Occipital lobe (tissue), 2 donors: ENCODE results near the gene ZBTB7B. TPM values are rescaled to one million over a fixed set of nuclear protein-coding genes. Genes with fewer than 3 reads are reported as not detected.

Experiments used
- DNase-seq: peaks from one replicate; lab custom pipeline; 2025; lab: John Stamatoyannopoulos, UW
- total RNA-seq: library from RNA; depleted of rRNA; stranded (reverse); fragments of >200 nt; gene quantifications from one replicate; pipeline ENCODE4 v1.2.3, GENCODE V29; 2014

Gene ZBTB7B
- total RNA-seq, 1 donor from 2014 or later, result 1.7 TPM

DNA sequence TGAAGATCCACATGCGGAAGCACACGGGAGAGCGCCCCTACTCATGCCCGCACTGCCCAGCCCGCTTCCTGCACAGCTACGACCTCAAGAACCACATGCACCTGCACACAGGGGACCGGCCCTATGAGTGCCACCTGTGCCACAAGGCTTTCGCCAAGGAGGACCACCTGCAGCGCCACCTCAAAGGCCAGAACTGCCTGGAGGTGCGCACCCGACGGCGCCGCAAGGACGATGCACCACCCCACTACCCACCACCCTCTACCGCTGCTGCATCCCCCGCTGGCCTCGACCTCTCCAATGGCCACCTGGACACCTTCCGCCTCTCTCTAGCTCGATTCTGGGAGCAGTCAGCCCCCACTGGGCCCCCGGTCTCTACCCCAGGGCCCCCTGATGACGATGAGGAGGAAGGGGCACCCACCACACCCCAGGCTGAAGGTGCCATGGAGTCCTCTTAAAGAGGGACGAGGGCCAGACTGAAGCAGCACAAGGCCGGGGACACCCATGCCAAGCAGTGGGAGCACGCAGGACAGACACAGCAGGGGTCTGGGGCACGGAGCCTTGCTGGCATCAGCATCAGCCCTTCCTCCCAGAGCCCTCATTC, 13.7 kb downstream of the ZBTB7B start:
- no peak for DNase-seq

DNA sequence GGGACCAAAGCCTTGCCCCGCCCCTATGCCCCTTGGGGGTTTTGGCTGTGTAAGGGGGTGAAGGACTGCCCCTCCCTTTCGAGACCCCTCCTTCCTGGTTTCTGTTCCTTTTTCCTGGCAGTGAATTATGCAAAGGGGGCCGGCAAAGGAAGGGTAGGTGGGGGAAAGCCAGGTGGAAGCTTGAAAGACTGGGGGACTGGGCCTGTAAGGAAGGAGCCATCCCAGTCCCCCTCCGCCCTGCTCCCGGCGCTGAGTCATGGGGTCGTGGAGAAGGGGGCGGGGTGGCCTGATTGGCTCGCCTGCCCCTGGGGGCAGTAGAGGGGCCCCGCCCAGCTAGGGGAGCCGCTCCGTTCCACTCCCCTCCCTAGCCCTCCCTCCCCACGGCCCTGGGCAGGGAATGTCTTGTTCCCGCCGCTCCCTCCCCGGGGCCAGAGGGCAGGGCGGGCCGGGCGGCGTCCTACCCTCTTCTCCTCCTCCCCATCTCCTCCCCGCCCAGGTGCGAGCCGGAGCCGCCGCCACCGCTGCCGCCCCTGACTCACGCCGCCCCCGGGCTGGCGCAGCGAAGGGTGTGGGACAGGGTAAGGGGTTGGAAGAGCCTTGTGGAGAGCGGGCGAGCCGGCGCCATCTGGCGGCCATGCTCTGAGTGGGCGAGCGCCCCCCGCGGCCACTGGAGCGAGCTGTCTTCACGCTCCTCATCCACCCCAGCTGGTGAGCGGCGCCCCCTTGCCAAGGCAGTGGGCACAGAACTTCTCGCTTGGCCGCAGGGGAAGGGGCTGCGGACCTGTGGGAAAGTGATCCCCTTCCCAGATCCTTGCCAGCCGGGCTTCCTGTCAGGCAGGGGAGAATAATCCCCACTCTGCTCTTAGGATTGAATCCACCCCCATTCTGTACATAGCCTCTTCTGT, 14.7 kb downstream of the ZBTB7B start:
- DNase-seq, result peak; percentile 74

DNA sequence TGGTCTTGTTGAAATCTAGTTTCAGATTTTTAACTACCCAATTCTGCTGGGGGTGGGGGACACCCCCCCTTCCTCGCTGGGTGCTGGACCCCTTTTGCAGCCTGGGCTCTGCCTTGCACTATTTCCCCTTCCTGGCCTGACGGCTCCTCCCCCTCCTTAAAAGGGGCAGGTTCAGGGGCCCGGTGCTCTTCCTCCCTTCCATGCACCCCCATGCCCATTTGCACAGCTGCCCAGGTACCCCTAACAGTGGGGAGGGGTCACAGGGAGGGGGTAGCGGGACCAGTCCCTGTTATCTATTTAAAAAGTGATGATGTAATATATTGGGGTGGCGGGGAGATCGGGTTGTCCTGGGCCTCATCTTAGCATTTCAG, 15.3 kb downstream of the ZBTB7B start:
- no peak for DNase-seq

DNA sequence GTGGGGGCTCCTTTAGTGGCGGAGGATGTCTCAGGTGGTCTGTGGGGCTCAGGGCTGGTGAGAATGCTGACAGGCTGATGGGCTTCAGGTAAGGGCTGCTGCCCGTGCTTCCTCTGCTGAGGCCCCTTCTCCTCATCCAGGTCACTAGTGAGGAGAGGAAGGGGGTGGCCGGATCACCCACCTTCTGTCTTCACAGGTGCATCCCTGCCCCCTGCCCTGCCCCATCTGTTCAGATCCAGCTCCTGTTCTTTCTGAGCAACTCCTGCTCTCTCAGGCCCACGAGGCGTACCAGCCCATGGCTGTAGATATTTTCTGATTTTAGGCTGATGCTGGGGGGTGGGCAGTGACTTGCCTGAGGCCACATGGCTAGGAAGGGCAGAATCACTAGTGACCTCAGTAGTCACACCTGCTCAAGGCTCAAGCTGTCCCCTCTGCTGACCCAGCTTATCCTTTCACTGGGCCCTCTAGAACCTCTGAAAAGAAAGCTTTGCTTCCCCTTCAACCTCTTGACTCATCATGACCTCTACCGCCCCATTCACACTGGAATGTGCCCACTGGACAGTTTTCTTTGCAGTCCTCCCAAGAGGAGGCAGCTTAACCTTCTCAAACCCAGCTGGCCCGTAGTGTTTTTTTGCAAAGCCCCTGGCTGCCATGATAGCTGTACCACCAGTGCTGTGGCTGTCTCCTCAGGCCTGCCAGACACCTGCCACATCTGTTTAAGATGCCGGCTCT, 16.2 kb downstream of the ZBTB7B start:
- no peak for DNase-seq

DNA sequence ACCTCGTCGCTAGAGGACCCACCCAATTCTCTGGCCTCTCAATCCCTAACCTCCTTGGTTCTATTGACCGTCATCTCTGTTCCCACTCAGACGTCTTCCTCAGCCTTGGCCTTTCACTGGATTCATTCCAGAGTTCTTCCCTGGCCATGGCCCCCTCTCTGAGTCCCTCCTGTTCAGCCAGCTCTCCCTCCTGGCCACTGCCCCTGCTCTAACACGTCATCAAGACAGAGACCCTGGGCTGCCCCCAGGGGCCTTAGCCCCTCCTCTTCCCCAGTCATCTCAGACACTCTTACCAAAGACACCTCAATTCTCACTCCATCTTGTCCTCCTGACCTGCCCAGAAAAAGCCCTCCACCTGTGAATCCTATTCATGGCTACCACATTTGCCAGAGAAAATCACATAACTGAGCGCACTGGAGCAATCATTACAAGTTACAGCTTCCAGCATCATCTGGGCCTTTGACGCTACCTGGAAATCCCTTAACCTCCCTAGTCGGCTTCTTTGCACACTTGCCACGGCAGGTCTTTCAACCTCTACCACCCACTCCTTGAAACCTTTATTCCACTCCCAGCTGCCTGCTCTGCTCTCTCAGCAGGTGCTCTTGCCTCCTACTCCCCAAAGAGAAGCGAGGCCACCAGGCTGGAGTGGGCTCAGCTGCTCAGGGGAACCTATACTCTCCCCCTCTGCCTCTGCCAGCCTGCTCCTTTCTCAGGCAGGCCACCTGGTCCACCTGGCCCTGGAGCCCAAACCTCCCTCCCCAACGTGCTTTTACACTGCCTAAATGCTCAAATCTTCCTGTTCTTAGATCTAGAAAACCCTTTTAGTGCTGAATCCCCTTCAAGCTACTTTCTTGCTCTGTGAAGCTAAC, 17.0 kb downstream of the ZBTB7B start:
- no peak for DNase-seq

DNA sequence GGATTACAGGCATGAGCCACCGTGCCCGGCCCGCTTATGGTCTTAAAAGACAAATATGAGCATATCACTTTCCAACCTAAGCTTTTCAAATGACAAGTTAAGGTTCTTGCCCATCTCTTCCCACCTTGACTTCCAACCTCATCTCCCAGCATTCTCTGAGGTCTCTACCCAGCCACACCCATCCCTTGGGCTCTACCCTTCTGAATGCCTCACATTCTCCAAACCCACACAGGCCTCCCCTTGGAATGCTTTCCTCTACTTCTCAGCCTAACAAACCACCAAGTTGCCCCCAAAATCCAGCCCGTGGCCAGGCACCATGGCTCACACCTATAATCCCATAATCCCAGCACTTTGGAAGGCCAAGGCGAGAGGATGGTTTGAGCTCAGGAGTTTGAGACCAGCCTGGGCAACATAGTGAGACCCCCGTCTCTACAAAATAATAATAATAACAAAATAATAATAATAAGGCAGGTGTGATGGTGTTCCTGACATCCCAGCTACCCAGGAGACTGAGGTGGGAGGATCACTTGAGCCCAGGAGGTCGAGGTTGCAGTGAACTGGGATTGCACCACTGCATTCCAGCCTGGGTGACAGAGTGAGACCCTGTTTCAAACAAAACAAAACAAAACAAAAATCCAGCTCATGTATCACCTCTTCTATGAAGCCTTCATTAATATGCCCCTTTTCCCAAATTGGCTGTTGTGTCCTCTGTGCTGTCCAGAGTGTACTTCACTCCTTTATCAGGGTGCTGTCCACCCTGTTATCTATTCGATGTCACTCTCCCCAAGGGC, 19.7 kb downstream of the ZBTB7B start:
- DNase-seq, result no peak

DNA sequence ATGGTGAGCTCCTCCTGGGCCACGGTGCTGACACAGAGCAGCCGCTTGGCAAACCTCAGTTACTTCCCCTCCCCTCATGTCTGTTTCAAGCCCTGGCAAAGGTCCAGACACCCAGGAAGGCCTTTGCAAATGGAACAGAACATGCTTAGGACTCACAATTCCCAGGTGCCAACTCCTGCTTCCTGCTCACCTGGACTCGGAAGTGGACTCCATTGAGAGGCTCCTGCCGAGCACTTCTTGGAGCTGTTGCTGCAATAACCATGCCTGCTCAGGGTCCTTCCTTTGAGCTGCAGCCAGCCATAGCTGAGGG, 20.3 kb downstream of the ZBTB7B start:
- no peak for DNase-seq

DNA sequence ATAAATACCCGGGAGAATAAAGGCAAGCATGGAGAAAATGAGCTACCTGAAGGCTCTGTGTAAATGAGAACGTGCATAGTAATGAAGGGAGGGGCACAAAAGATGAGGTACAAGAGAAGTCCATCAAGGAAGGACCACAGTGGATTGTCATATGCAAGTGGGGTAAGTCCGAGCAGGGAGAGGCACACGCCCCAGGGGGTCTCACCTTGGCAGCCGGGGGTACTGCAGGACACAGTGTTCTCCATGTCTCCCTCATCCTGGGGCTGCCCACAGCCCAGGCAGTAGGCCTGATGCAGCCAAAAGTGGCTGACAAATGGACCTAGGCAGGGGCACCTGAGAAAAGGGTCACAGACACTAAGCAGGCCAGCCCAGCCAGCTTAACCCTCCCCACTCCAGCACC, 21.0 kb downstream of the ZBTB7B start:
- DNase-seq, result no peak

DNA sequence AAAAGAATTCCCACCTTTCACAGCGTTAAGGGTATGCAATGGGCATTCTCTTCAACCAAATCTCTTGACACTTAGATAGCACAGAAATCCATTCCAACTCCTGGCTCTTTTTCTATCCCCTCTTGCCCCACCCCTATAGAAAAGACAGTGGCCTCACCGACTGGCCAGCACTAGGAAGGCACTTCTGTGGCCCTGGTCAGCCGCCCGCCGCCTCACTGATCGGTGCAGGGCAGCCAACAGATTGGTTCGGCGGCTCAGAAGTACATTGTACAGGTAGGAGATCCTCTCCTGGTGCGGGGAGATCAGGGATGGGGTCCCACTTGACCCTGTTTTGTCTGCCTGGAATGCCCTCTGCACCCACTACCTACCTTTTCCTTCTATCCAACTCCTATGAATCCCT, 21.7 kb downstream of the ZBTB7B start:
- DNase-seq, result no peak

DNA sequence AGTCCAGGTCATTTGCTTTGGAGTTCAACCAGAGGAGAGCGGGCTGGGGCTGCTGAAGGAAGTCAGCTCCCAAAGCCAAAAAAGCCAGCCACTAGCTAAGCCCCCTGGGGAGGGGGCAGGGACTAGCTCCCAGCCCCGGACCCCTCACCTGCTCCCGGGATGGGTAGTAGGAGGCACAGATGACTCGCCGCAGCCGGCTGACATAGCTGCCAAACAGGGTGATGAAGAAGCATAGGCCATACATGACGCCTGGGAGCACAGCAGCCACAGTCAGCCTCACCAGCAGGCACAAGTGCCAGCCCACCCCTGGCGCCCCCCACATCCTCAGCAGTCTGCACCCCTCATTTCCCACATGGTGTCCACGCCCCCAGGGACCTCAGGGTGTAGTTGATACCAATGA, 23.6 kb downstream of the ZBTB7B start:
- DNase-seq, result no peak

DNA sequence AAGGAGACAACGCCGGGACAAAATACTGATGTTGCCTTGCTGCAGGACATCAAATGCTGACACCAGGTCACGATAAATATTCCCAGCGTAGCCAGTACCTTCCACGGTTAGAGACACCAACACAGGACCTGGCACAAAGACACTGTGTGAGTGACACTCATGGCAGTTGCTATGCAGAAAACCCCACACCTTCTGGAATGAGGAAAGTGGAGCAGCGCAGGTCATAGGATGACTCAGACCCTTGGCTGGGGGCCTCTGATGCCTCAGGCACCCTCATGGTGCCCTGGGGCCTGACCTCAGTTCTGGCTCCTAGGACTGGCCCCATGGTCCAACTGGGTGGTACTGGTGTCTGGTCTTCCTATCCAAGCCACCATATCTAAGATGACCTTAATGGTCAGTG, 24.0 kb downstream of the ZBTB7B start:
- no peak for DNase-seq

DNA sequence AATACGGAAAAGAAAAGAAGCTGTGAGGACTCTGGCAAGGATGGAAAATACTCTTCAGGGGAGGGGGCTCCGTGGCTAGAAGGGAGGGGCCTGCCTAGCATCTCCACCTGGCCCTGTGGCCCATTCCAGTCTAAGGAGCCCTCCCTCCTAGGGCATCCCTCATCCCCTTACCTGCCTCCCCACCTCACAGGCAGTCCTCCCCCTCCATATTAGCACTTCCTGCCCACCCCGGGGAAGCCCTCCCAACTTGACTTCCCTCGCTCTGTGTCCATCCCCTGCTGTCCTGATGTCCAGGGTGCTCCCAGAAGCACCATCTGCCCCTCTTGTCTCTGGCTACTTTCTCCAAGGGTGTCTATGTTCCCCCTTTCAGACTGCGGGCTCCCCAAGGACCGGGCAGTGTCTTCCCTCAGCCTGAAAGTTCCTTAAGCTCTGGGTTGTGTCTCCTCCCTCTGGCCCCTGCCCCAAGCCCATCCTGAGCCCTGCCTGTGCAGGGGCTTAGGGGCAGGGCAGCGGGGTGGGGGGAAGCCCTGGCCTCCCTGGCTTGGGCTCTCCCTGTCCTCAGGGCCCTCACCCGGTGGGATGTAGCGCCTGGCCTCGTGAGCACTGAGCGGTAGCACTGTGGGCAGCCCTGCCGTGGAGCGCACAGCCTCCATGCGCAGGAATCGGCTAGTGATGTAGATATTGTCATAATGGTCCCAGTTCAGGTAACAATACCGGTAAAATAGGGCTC, 27.1 kb downstream of the ZBTB7B start:
- no peak for DNase-seq

DNA sequence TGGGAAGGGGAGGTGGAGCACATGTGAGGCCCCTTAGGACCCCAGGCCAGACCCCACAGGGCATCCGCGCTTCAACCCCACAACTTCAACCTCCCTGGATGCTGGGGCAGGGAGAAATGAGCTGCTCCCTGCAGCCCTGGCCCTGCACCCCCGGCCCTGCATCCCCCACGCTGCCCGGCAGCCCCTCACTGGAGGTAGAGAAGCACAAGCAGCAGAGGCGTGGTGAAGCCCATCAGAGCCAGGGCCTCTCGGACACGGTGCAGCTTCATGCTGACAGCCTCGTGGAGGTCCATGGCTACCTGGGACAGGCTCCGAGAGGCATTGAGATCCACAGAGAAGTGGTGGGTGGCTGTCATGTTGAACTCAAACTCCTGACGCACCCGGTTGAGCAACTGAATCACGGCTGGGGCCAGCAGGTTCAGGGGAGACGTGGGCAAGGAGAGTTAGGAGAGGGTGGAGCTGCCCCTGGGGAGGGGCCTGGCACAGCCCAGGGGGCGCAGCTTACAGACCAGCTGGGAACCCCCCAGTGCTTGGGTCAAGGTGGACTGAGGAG, 27.7 kb downstream of the ZBTB7B start:
- no peak for DNase-seq

DNA sequence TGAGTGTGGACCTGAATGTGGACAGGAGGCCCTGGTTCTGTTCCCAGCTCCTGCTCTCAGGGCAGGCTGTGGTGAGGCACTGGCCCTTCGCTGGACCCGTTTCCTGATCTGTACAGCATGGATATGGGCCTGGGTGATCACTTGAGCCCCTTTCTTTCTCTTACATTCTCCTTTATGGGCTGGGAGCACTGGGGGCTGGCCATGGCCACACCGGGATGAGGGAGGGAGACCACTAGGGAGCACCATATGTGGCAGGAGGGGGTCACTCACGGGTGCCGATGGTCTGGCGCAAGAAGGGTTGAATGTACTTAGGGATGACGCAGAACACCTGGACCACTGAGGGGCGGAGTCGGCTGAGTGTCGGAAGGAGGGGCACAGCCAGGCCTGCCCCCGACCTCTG, 28.3 kb downstream of the ZBTB7B start:
- no peak for DNase-seq

DNA sequence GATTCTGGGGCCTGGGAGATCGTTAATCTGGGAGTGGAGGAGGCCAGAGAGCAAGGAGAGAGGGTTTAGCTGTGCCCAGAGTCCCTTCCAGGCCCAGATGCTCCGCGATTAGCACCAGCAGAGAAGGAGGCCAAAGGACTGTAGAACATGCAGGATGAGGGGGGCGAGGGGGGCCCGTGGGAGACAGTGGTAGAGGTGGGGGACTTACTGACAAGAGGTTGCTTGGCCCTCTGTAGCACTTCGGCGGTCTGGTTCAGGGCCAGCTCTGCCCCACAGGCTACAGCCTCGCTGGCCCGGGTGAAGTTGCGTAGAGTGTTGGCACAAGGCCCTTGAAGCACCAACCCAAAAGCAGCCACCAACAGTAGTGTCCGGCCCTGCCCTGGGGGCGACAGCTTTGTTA, 30.3 kb downstream of the ZBTB7B start:
- DNase-seq, result no peak

DNA sequence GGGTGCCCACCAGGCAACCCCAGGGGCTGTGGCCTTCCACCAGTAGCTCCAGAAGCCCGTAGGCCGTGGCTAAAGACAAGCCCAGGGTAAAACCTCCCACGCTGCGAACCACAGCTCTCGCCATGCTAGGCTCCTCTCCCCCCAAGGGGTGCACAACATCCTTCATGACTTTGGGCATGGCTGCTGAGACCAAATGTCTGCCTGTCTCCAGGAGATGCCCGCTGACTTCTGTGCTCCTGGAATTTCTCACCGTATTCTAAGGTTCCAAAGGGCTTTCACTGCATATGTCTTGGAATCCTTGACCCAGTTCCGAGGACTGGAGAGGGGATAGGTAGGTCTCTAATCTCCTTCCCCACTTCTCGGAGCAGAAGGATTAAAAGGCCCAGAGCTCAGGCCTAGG, 30.9 kb downstream of the ZBTB7B start, which contains the start of the genes DCST1 and DCST2:
Gene DCST1 (plus strand): TSS at position 301 of the 400 bp plus-strand sequence. CDS start 213 bp downstream, outside the sequence.
Gene DCST2 (minus strand): TSS at position 258 of the 400 bp plus-strand sequence. CDS start 80 bp downstream, at position 178.
- no peak for DNase-seq

DNA sequence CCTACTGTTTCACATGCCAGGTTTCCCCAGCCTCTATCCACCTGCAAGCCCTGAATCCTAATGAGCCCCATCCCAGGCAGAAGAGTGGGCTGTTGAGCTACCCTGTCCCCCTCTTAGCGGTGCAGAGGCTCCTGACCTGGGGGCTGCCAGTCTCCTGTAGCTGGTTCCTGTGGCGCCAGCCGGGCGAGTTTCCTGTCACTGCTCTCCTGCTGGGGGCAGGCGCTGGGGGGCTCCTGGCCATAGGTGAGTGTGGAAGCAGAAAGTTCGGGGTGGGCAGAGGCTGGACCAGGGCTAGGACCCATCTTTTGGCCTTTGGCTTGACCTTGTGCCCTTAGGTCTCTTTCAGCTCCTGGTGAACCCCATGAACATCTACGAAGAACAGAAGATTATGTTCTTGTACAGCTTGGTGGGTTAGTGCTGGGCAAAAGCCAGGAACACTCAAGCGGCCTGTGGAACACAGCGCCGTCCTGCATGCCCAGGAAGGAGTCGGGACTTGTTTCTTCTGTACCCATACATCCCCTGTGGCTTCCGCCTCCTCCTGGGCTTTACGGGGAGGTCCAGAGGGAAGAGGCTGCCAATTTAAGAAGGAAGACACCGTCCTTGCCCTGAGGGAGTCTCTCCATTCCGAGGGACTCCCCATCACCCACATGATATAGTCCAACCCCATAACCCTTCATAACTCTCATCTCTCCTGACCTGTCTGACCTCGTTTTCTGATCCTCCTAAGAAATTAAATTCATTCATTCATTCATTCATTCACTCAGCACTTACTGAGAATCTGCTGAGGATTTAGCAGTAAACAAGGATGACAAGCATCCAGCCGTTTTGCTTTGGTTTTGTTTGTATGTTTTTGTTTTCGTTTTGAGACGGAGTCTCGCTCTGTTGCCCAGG, 32.0 kb downstream of the ZBTB7B start:
- no peak for DNase-seq

DNA sequence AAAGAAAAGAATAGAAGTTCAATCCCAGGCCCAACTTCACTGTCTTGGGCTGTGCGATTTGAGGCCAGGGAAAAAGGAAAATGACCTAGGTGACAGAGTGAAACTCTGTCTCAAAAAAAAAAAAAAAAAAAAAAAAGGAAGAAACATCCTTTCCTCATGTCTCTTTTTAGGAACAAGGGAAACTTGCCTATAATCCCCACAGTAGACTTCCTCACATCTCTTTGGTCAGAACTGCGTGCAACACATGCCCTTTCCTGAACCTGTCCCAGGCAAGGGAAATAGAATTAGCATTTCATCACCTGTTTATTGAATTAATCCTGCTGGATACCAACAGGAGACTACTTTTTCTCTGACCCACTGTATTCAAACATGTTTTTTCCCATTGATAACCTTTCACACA, 33.3 kb downstream of the ZBTB7B start:
- no peak for DNase-seq

DNA sequence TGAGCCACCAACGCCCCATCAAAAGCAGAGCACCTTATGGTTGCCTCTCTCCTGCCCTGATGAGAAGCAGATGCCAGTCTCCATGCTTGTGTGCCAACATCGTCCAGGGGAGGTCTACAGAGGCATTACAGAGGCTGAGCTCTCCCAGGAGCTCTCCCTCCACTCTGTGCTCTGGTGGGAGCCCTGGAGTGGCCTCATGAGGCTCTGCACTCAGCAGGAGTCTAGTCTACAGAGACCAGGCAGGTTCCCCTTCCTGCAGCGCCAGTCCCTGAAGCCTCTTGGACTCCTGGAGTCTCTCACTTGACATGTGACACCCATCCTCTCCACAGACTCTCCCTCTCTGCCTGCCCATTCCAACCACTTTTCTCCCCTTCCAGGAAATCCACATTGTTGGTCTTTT, 34.4 kb downstream of the ZBTB7B start:
- no peak for DNase-seq
